K562 (cell line): ENCODE data around the gene HARS2. TPM values are rescaled to one million over a fixed set of nuclear protein-coding genes. Genes with fewer than 3 reads are reported as not detected.
"Not testable (repeated sequence)": the region's sequence is repeated elsewhere in the genome, so short reads cannot be mapped to it uniquely, and the experiment has no call there.

Experiments
- ATAC-seq: fragments of 200-7000 bp; cut with Tn5 transposase; 3 replicates; pipeline ENCODE4 v1.9.1; 2020; ENCODE audit warnings: moderate library complexity
- BruUV-seq: library from RNA; stranded (reverse); fragments of 400-500 nt; replicated peaks from 2 replicates; lab custom pipeline; 2021; lab: Mats Ljungman, UMichigan
- CTCF ChIA-PET: fragments of 300-600 bp; formaldehyde crosslinking; extraction: SDS; loops from one replicate; lab custom pipeline; 2021; ENCODE audit warnings: low intra/inter-chr PET ratio; lab: Yijun Ruan, JAX
- POLR2A ChIA-PET: fragments of 300-600, 350-650 bp; sonication (Branson Sonifier 250); formaldehyde crosslinking; extraction: SDS; loops from one replicate; lab custom pipeline; 2021; ENCODE audit warnings: antibody characterized with exemption, inconsistent platforms; lab: Yijun Ruan, JAX
- DNase-seq, 4 experiments: peaks; one replicate each; pipeline versions ENCODE4 v3.0.0 to v3.0.0-alpha.2; 2011 to 2018; ENCODE audit warnings: low spot score in 3 of 4, mixed read lengths in 3 of 4; ENCODE audit errors: extremely low read depth in 1 of 4
- FAIRE-seq: peaks from 2 replicates; lab custom pipeline; 2011; peaks lifted over from hg19 to GRCh38; lab: Jason Lieb, UNC
- H2AFZ ChIP-seq: 2 replicates; pipeline ENCODE4 v1.6.0; 2011; ENCODE audit warnings: low read depth, low read length, control low read depth, inconsistent platforms
- H3K27ac ChIP-seq: fragments of 200-600 bp; 3 replicates; pipeline ENCODE4 v1.8.0; 2011; ENCODE audit warnings: low read depth, mild to moderate bottlenecking, control low read depth, inconsistent platforms, low read length, moderate library complexity, mixed read lengths; ENCODE audit errors: extremely low read depth
- H3K27me3 ChIP-seq, 2 experiments: fragments of 300-600 bp in 1 of 2; 2 replicates in 1 of 2; 3 replicates in 1 of 2; pipeline versions ENCODE4 v1.6.0 to v1.8.0; 2011; ENCODE audit warnings: inconsistent platforms in 2 of 2, low read length in 2 of 2, mild to moderate bottlenecking in 1 of 2, mixed read lengths in 1 of 2, moderate library complexity in 1 of 2; ENCODE audit not compliant: control insufficient read depth in 2 of 2, insufficient read depth in 2 of 2
- H3K36me3 ChIP-seq: fragments of 300-600 bp; 3 replicates; pipeline ENCODE4 v1.8.0; 2011; ENCODE audit warnings: mild to moderate bottlenecking, low read length, inconsistent platforms; ENCODE audit not compliant: control insufficient read depth, insufficient read depth
- H3K4me1 ChIP-seq, 2 experiments: fragments of 200-600 bp in 1 of 2; replicated peaks in 1 of 2; 2 replicates in 1 of 2; 3 replicates in 1 of 2; pipeline versions ENCODE4 v1.5.1 to v1.8.0; 2011; ENCODE audit warnings: inconsistent platforms in 2 of 2, low read length in 2 of 2, mild to moderate bottlenecking in 1 of 2, mixed read lengths in 1 of 2, moderate library complexity in 1 of 2; ENCODE audit not compliant: control insufficient read depth in 2 of 2, insufficient read depth in 2 of 2
- H3K4me2 ChIP-seq: 2 replicates; pipeline ENCODE4 v1.6.1; 2011; ENCODE audit warnings: low read length, control low read depth, inconsistent platforms, mixed read lengths; ENCODE audit not compliant: insufficient read depth
- H3K4me3 ChIP-seq: fragments of 200-600 bp; sonication (generic), shearing (Covaris generic); 2 replicates; pipeline ENCODE4 v1.5.1; 2016; ENCODE audit warnings: control low read depth, inconsistent platforms
- H3K79me2 ChIP-seq: fragments of 200-600 bp; 3 replicates; pipeline ENCODE4 v1.8.0; 2011; ENCODE audit warnings: low read length, inconsistent platforms; ENCODE audit not compliant: control insufficient read depth, insufficient read depth
- H3K9ac ChIP-seq, 2 experiments: 2 replicates each; pipeline versions ENCODE4 v1.6.0 to v1.6.1; 2011; ENCODE audit warnings: low read depth in 2 of 2, low read length in 2 of 2, control low read depth in 1 of 2, inconsistent platforms in 1 of 2, mild to moderate bottlenecking in 1 of 2, mixed read lengths in 1 of 2; ENCODE audit not compliant: insufficient read depth in 1 of 2
- H3K9me1 ChIP-seq: one replicate; pipeline ENCODE4 v1.6.0; 2011; ENCODE audit warnings: inconsistent platforms, mild to moderate bottlenecking, low read length, moderate library complexity; ENCODE audit not compliant: control insufficient read depth, insufficient read depth
- H3K9me3 ChIP-seq: replicated peaks from 2 replicates; pipeline ENCODE4 v1.5.1; 2011; ENCODE audit warnings: low read depth, low read length, inconsistent platforms; ENCODE audit not compliant: control insufficient read depth, insufficient read depth
- H4K20me1 ChIP-seq: replicated peaks from 2 replicates; pipeline ENCODE4 v1.6.1; 2011; ENCODE audit warnings: low read length, inconsistent platforms, mixed read lengths; ENCODE audit not compliant: control insufficient read depth, insufficient read depth
- CSDE1 ChIP-seq, 2 experiments: fragments of 450-650 bp; IDR thresholded peaks; 2 replicates each; pipeline ENCODE4 v1.6.1; 2016; ENCODE audit warnings: mild to moderate bottlenecking in 1 of 2
- WGBS: fragments of 100-300 bp; shearing (Covaris generic); methylation state at CpG from one replicate; pipeline ENCODE4 v1.1.6; 2016; ENCODE audit warnings: low coverage, mixed read lengths; ENCODE audit not compliant: insufficient coverage; ENCODE audit errors: missing lambda C conversion rate; 5-methylcytosine and 5-hydroxymethylcytosine counted together
- in situ Hi-C: fragments of 300-500 bp; cut with MboI; formaldehyde crosslinking; loops from 4 replicates; pipeline ENCODE4 v1.15.0; 2018; ENCODE audit warnings: inconsistent platforms, mixed read lengths
- intact Hi-C: fragments of 100-400 bp; cut with micrococcal nuclease; formaldehyde crosslinking; loops from 2 replicates; pipeline ENCODE4 v1.14.2; 2022
- polyA plus RNA-seq, 8 experiments: library from polyadenylated mRNA; depleted of rRNA in 4 of 8; stranded (reverse) in 5 of 8; unstranded in 3 of 8; fragments of >200 nt; fragmentation: Nextera tagmentation in 2 of 8; fragmentation: Illumina TruSeq in 1 of 8; extraction: Ambion mirVana in 2 of 8; extraction: Trizol in 1 of 8; gene quantifications; 2 replicates each; pipeline versions ENCODE4 v1.2.1 to v1.2.3, GENCODE V29; 2011 to 2014; ENCODE audit warnings: inconsistent platforms in 1 of 8, missing spikeins in 1 of 8
- total RNA-seq, 7 experiments: library from RNA; depleted of rRNA in 6 of 7; stranded (reverse); fragments of >200 nt in 6 of 7; fragmentation: Illumina TruSeq in 2 of 7; extraction: Trizol in 2 of 7; gene quantifications; 2 replicates each; pipeline versions ENCODE4 v1.2.1 to v1.2.3, GENCODE V29; 2011 to 2021; ENCODE audit warnings: low replicate concordance in 1 of 7
- TF ChIP-seq, protein P1 (sequence below), 2 experiments: fragments of 450-650 bp; IDR thresholded peaks; 2 replicates each; pipeline ENCODE4 v1.6.1; 2016

The HARS2 gene
- total and polyA plus RNA-seq, 9 of the 15 experiments (the other 6 are each of a cell fraction or from before 2014, with no cell fraction given) = 8.5 to 41.6 (median 27.1) TPM

DNA sequence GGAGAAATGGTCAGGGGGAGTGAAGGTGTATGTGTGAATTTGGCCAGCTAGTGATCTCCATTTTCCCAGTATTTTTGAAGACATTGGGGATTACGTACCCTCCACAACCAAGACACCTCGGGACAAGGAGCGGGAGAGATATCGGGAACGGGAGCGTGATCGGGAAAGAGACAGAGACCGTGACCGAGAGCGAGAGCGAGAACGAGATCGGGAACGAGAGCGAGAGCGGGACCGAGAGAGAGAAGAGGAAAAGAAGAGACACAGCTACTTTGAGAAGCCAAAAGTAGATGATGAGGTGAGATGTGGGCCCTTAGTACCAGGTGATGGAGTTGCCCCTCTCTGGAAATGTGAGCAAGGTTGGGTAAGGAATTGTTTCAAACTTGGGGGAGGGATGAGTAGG is 32.4 kb upstream of the HARS2 start:
- CTCF ChIA-PET = no interaction called here

DNA sequence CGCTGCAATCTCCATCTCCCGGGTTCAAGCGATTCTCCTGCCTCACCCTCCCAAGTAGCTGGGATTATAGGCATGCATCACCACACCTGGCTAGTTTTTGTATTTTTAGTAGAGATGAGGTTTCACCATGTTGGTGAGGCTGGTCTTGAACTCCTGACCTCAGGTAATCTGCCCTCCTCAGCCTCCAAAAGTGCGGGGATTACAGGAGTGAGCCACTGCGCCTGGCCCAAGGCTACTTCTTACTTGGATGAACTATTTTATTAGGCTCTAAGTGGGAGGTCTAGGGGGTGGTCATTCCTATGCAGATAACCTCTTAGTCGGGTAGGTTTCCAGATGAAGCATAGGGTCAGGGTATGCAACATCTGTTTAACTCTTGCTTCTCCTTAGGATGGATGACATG is 30.9 kb upstream of the HARS2 start:
- BruUV-seq, DNase-seq, H4K20me1 ChIP-seq, H3K4me2 ChIP-seq, CTCF ChIA-PET, ATAC-seq, H3K9me1 ChIP-seq, H3K9me3 ChIP-seq, FAIRE-seq, H2AFZ ChIP-seq, H3K79me2 ChIP-seq, H3K4me3 ChIP-seq, H3K9ac ChIP-seq, in situ Hi-C loops, H3K27ac ChIP-seq, intact Hi-C loops, H3K27me3 ChIP-seq: not testable (repeated sequence)
- Histone ChIP-seq H3K36me3 (peaks cover 73% of the 10 kb centered on the region), H3K4me1 (peaks cover 0 to 11% of the 10 kb centered on the region in 2 experiments; a peak in 3 of 5 replicates)
- POLR2A ChIA-PET = interaction anchor here (2.0 kb wide), 1 partner anchor 13 kb away, joined by 11 read pairs; the partner anchor contains the start of genes IK and NDUFA2
- WGBS = 76% methylated on average over 3 of the region's 6 CpGs

More for the DNA sequence above, 32.4 kb upstream of the HARS2 start:
- TF ChIP-seq, protein P1, sequence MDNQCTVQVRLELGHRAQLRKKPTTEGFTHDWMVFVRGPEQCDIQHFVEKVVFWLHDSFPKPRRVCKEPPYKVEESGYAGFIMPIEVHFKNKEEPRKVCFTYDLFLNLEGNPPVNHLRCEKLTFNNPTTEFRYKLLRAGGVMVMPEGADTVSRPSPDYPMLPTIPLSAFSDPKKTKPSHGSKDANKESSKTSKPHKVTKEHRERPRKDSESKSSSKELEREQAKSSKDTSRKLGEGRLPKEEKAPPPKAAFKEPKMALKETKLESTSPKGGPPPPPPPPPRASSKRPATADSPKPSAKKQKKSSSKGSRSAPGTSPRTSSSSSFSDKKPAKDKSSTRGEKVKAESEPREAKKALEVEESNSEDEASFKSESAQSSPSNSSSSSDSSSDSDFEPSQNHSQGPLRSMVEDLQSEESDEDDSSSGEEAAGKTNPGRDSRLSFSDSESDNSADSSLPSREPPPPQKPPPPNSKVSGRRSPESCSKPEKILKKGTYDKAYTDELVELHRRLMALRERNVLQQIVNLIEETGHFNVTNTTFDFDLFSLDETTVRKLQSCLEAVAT (IDR thresholded peaks at IDR 0.05) = 0 out of 4 replicates have a peak, but pooled peaks of 1 of the 2 experiments have one; percentile 34
- no peak for TF ChIP-seq CSDE1 (IDR thresholded peaks at IDR 0.05)
- Histone ChIP-seq H3K27ac (no peak overlapping the region), H3K9me3 (no peaks in the 10 kb centered on the region), H3K4me3 (no peak overlapping the region), H3K9ac (no peak overlapping the region), H3K9me1 (no peaks in the 10 kb centered on the region), H3K27me3 (no peaks in the 10 kb centered on the region), H2AFZ (no peak overlapping the region), H3K36me3 (peaks cover 88% of the 10 kb centered on the region), H3K4me1 (peaks cover 0 to 3% of the 10 kb centered on the region in 2 experiments; a peak in 3 of 5 replicates), H4K20me1 (no peaks in the 10 kb centered on the region), H3K79me2 (no peaks in the 10 kb centered on the region), H3K4me2 (no peak overlapping the region)
- no TSS peak for BruUV-seq
- intact Hi-C loops = no loop called here
- in situ Hi-C loops = no loop called here
- ATAC-seq = no peak
- POLR2A ChIA-PET = interaction anchor here (1.2 to 4.2 kb wide), 4 partner anchors 12 to 32 kb away, joined by 3 to 25 read pairs (median 4); partner anchors contain the start of genes HARS1, HARS2, IK and NDUFA2
- WGBS = 95% methylated on average over 16 of the region's 17 CpGs
- DNase-seq = no peak
- FAIRE-seq = no peak
